HepG2 (cell line): Measurements from ENCODE around the gene C20orf204. TPM values are rescaled to one million over a fixed set of nuclear protein-coding genes. Genes with fewer than 3 reads are reported as not detected.

Experiments
- ATF2 ChIP-seq: sonication (generic); formaldehyde crosslinking; IDR thresholded peaks from 2 replicates; pipeline ENCODE4 v1.4.0; 2020; ENCODE audit warnings: missing genetic modification reagents
- BRD4 ChIP-seq: sonication (generic); formaldehyde crosslinking; IDR thresholded peaks from 2 replicates; pipeline ENCODE4 v1.4.0; 2020; ENCODE audit warnings: missing genetic modification reagents
- FOXP1 ChIP-seq, 2 experiments: fragments of 450-650 bp in 1 of 2; IDR thresholded peaks; 2 replicates each; pipeline ENCODE4 v1.6.1; 2017 to 2018; ENCODE audit warnings: antibody characterized with exemption in 1 of 2
- HMGXB3 ChIP-seq: sonication (generic); formaldehyde crosslinking; IDR thresholded peaks from 2 replicates; pipeline ENCODE4 v1.4.0; 2020; ENCODE audit warnings: missing genetic modification reagents, borderline replicate concordance
- MED8 ChIP-seq: sonication (generic); formaldehyde crosslinking; IDR thresholded peaks from 2 replicates; pipeline ENCODE4 v1.8.1; 2023; ENCODE audit warnings: mild to moderate bottlenecking, missing genetic modification reagents; ENCODE audit not compliant: insufficient replicate concordance
- MEIS2 ChIP-seq: sonication (generic); formaldehyde crosslinking; IDR thresholded peaks from 2 replicates; pipeline ENCODE4 v1.9.0; 2021; ENCODE audit warnings: mild to moderate bottlenecking, missing genetic modification reagents
- RFXANK ChIP-seq: IDR thresholded peaks from 2 replicates; pipeline ENCODE4 v1.6.1; 2016
- TGIF2 ChIP-seq: IDR thresholded peaks from 2 replicates; pipeline ENCODE4 v1.6.1; 2016; ENCODE audit warnings: control low read depth, missing compliant biosample characterization
- ZBTB38 ChIP-seq: sonication (generic); formaldehyde crosslinking; IDR thresholded peaks from 2 replicates; pipeline ENCODE4 v1.5.1; 2020; ENCODE audit warnings: mild to moderate bottlenecking, missing genetic modification reagents
- ZFP91 ChIP-seq: sonication (generic); formaldehyde crosslinking; IDR thresholded peaks from 2 replicates; pipeline ENCODE4 v1.9.0; 2022; ENCODE audit warnings: missing genetic modification reagents, mild to moderate bottlenecking, borderline replicate concordance
- ZMAT3 ChIP-seq: sonication (generic); formaldehyde crosslinking; conservative IDR thresholded peaks from 2 replicates; pipeline ENCODE4 v1.7.0; 2021; ENCODE audit warnings: missing genetic modification reagents
- ZNF121 ChIP-seq: sonication (generic); formaldehyde crosslinking; IDR thresholded peaks from 2 replicates; pipeline ENCODE4 v1.5.0; 2020; ENCODE audit warnings: mild to moderate bottlenecking, missing genetic modification reagents
- ZNF343 ChIP-seq: sonication (generic); formaldehyde crosslinking; IDR thresholded peaks from 2 replicates; pipeline ENCODE4 v1.4.0; 2020; ENCODE audit warnings: mild to moderate bottlenecking, missing genetic modification reagents
- ZNF383 ChIP-seq: sonication (generic); formaldehyde crosslinking; IDR thresholded peaks from 2 replicates; pipeline ENCODE4 v1.4.0; 2020; ENCODE audit warnings: missing genetic modification reagents, mild to moderate bottlenecking, borderline replicate concordance
- ZNF510 ChIP-seq: sonication (generic); formaldehyde crosslinking; IDR thresholded peaks from 2 replicates; pipeline ENCODE4 v1.4.0; 2020; ENCODE audit warnings: low read depth, mild to moderate bottlenecking, missing genetic modification reagents
- ZNF556 ChIP-seq: sonication (generic); formaldehyde crosslinking; IDR thresholded peaks from 2 replicates; pipeline ENCODE4 v1.4.0; 2020; ENCODE audit warnings: mild to moderate bottlenecking, missing genetic modification reagents, borderline replicate concordance
- ZNF792 ChIP-seq: IDR thresholded peaks from 2 replicates; pipeline ENCODE4 v1.6.1; 2016
- polyA plus RNA-seq, 8 experiments: library from polyadenylated mRNA; depleted of rRNA in 3 of 8; stranded (reverse) in 7 of 8; unstranded in 1 of 8; fragments of >200 nt; fragmentation: Illumina TruSeq in 4 of 8; extraction: Trizol in 4 of 8; gene quantifications; 2 replicates each; pipeline versions ENCODE4 v1.2.1 to v1.2.3, GENCODE V29; 2011 to 2016; ENCODE audit warnings: low read depth in 4 of 8, missing spikeins in 1 of 8, mixed read lengths in 1 of 8; ENCODE audit not compliant: insufficient read depth in 1 of 8
- total RNA-seq, 5 experiments: library from RNA; depleted of rRNA; stranded (reverse); fragments of >200 nt; fragmentation: Illumina TruSeq; extraction: Trizol; gene quantifications; 2 replicates each; pipeline ENCODE4 v1.2.3, GENCODE V29; 2016; ENCODE audit warnings: low read depth in 1 of 5

C20orf204 gene
- total and polyA plus RNA-seq, 2 of the 13 experiments (the other 11 are each of a cell fraction or from before 2014, with no cell fraction given) = 22.1 to 80.0 TPM

GRCh38 chr20:64057628-64058498 is 21.9 kb downstream of the C20orf204 start (continued):
- TF ChIP-seq HMGXB3 (CRISPR knock-in tag) (0 out of 2 replicates have a peak, but pooled peaks have one; percentile 30), ZNF792 (CRISPR knock-in tag) (no peak), ATF2 (CRISPR knock-in tag) (peak; percentile 54), FOXP1 (IDR thresholded peaks at IDR 0.05) (no peak), FOXP1 (CRISPR knock-in tag; IDR thresholded peaks at IDR 0.05) (0 out of 2 replicates have a peak, but pooled peaks have one; percentile 8), MEIS2 (peak; percentile 64; the same call in 1 of the 2 replicates), TGIF2 (CRISPR knock-in tag) (0 out of 2 replicates have a peak, but pooled peaks have one; percentile 27), ZBTB38 (CRISPR knock-in tag) (no peak), ZMAT3 (no peak), MED8 (CRISPR knock-in tag) (no peak), BRD4 (peak; percentile 80; the same call in 1 of the 2 replicates), ZNF343 (CRISPR knock-in tag) (peak; percentile 89), ZNF556 (CRISPR knock-in tag) (peak; percentile 72; the same call in 1 of the 2 replicates), ZFP91 (CRISPR knock-in tag) (peak; percentile 80), RFXANK (CRISPR knock-in tag) (peak; percentile 75; the same call in 1 of the 2 replicates), ZNF510 (CRISPR knock-in tag) (peak; percentile 96; the same call in 1 of the 2 replicates), ZNF383 (0 out of 2 replicates have a peak, but pooled peaks have one; percentile 24), ZNF121 (no peak)
